ENCODE measurements around the gene NBAS. TPM values are rescaled to one million over a fixed set of nuclear protein-coding genes. Genes with fewer than 3 reads are reported as not detected.

The NBAS gene
- total and polyA plus RNA-seq, 9 of the 15 experiments (the other 6 are each of a cell fraction or from before 2014, with no cell fraction given): 15.3 to 94.4 (median 69.9) TPM

DNA sequence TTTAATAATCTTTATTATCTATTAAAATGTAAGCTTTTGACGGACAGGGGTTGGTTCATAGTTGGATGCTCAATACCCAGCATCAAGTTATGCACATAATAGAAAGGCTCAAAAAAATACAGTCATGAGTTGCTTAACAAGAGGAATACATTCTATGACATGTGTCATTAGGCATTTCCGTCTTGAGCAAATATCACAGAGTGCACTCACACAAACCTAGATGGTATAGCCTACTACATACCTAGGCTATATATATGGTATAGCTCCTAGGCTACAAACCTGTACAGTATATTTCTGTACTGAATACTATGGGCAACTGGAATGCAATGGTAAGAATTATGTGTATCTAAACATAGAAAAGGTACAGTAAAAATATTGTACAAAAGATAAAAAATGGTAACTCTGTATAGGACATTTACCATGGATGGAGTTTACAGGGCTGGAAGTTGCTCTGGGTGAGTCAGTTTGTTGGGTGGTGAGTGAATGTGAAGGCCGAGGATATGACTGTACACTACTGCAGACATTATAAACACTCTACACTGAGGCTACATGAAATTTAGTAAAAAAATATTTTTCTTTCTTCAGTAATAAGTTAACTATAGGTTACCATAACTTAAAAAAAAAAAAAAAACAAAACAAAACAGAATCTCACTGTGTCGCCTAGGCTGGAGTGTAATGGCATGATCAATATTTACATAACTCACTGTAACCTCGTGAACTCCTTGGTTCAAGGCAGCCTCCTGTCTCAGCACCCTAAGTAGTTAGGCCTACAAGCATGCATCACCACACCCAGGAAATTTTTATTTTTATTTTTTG is 201.2 kb downstream of the NBAS start:
- Histone ChIP-seq H3K36me3 (ENCODE audit: control insufficient read depth, insufficient read depth, low read length) (peaks cover 53% of the 10 kb centered on the region), H3K9me1 (ENCODE audit: control insufficient read depth, insufficient read depth, low read length) (no peaks in the 10 kb centered on the region), H3K79me2 (ENCODE audit: control insufficient read depth, insufficient read depth, low read length) (no peaks in the 10 kb centered on the region), H2AFZ (ENCODE audit: low read depth, low read length) (no peak overlapping the region), H3K9me3 (replicated peaks; ENCODE audit: control insufficient read depth, insufficient read depth, low read depth, low read length) (no peaks in the 10 kb centered on the region), H4K20me1 (replicated peaks; ENCODE audit: control insufficient read depth, insufficient read depth, low read length) (no peaks in the 10 kb centered on the region; the same call in 1 of the 2 replicates), H3K27ac (ENCODE audit: extremely low read depth, low read depth, low read length) (no peak overlapping the region), H3K27me3 (ENCODE audit: control insufficient read depth in 2 of 2, insufficient read depth in 2 of 2, low read length in 2 of 2) (no peaks in the 10 kb centered on the region), H3K4me3 (no peak overlapping the region), H3K9ac (ENCODE audit: insufficient read depth in 1 of 2, low read depth in 2 of 2, low read length in 2 of 2) (no peak overlapping the region), H3K4me2 (ENCODE audit: insufficient read depth, low read length) (no peak overlapping the region), H3K4me1 (replicated peaks in 1 of 2; ENCODE audit: control insufficient read depth in 2 of 2, insufficient read depth in 2 of 2, low read length in 2 of 2) (no peaks in the 10 kb centered on the region; a peak in 1 of 5 replicates)
- 90% methylated on average over 4 of the region's 5 CpGs for WGBS (ENCODE audit: insufficient coverage, low coverage, missing lambda C conversion rate)
- no TSS peak for BruUV-seq (replicated peaks)
- intact Hi-C loops (cut with micrococcal nuclease) (no loop called here), in situ Hi-C loops (cut with MboI) (no loop called here)
- TF ChIP-seq STAT5A (IDR thresholded peaks at IDR 0.05; ENCODE audit: borderline replicate concordance, low read length): no peak
- TF ChIP-seq MTF1 (CRISPR knock-in tag; IDR thresholded peaks at IDR 0.05; ENCODE audit: borderline replicate concordance): no peak
- no peak for TF ChIP-seq HNRNPUL1 (IDR thresholded peaks at IDR 0.05; ENCODE audit: low read length)
- TF ChIP-seq, protein P1, sequence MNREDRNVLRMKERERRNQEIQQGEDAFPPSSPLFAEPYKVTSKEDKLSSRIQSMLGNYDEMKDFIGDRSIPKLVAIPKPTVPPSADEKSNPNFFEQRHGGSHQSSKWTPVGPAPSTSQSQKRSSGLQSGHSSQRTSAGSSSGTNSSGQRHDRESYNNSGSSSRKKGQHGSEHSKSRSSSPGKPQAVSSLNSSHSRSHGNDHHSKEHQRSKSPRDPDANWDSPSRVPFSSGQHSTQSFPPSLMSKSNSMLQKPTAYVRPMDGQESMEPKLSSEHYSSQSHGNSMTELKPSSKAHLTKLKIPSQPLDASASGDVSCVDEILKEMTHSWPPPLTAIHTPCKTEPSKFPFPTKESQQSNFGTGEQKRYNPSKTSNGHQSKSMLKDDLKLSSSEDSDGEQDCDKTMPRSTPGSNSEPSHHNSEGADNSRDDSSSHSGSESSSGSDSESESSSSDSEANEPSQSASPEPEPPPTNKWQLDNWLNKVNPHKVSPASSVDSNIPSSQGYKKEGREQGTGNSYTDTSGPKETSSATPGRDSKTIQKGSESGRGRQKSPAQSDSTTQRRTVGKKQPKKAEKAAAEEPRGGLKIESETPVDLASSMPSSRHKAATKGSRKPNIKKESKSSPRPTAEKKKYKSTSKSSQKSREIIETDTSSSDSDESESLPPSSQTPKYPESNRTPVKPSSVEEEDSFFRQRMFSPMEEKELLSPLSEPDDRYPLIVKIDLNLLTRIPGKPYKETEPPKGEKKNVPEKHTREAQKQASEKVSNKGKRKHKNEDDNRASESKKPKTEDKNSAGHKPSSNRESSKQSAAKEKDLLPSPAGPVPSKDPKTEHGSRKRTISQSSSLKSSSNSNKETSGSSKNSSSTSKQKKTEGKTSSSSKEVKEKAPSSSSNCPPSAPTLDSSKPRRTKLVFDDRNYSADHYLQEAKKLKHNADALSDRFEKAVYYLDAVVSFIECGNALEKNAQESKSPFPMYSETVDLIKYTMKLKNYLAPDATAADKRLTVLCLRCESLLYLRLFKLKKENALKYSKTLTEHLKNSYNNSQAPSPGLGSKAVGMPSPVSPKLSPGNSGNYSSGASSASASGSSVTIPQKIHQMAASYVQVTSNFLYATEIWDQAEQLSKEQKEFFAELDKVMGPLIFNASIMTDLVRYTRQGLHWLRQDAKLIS (CRISPR knock-in tag; IDR thresholded peaks at IDR 0.05): no peak
- TF ChIP-seq CEBPB (tag; IDR thresholded peaks at IDR 0.05): no peak
- no peak for TF ChIP-seq GATA2 (CRISPR knock-in tag; IDR thresholded peaks at IDR 0.05)
- TF ChIP-seq TFAM (CRISPR knock-in tag; conservative IDR thresholded peaks at IDR 0.05): no peak
- no peak for TF ChIP-seq NCOR1 (IDR thresholded peaks at IDR 0.05)
- TF ChIP-seq, protein P2, sequence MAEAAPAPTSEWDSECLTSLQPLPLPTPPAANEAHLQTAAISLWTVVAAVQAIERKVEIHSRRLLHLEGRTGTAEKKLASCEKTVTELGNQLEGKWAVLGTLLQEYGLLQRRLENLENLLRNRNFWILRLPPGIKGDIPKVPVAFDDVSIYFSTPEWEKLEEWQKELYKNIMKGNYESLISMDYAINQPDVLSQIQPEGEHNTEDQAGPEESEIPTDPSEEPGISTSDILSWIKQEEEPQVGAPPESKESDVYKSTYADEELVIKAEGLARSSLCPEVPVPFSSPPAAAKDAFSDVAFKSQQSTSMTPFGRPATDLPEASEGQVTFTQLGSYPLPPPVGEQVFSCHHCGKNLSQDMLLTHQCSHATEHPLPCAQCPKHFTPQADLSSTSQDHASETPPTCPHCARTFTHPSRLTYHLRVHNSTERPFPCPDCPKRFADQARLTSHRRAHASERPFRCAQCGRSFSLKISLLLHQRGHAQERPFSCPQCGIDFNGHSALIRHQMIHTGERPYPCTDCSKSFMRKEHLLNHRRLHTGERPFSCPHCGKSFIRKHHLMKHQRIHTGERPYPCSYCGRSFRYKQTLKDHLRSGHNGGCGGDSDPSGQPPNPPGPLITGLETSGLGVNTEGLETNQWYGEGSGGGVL (CRISPR knock-in tag; IDR thresholded peaks at IDR 0.05): no peak
- TF ChIP-seq, protein P3, sequence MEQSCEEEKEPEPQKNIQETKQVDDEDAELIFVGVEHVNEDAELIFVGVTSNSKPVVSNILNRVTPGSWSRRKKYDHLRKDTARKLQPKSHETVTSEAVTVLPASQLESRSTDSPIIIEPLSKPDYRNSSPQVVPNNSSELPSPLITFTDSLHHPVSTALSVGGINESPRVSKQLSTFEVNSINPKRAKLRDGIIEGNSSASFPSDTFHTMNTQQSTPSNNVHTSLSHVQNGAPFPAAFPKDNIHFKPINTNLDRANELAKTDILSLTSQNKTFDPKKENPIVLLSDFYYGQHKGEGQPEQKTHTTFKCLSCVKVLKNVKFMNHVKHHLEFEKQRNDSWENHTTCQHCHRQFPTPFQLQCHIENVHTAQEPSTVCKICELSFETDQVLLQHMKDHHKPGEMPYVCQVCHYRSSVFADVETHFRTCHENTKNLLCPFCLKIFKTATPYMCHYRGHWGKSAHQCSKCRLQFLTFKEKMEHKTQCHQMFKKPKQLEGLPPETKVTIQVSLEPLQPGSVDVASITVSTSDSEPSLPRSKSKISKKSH (CRISPR knock-in tag; IDR thresholded peaks at IDR 0.05): no peak
- 0 out of 3 replicates have a peak, but pooled peaks have one; percentile 16 for ATAC-seq
- DNase-seq (ENCODE audit: extremely low read depth in 1 of 4, low spot score in 3 of 4): no peak
- ChIA-PET CTCF (ENCODE audit: low intra/inter-chr PET ratio) (no interaction called here), POLR2A (no interaction called here)
- FAIRE-seq: no peak

All from K562 (cell line).